Coronary artery (tissue), 2 donors: ENCODE measurements around the gene KLF9.
"Not testable (repeated sequence)": the region's sequence is repeated elsewhere in the genome, so short reads cannot be mapped to it uniquely, and the experiment has no call there.

ENCODE experiments used
- DNase-seq: peaks from one replicate; pipeline ENCODE4 v3.0.0-alpha.2; 2017; ENCODE audit warnings: low spot score
- H3K27ac ChIP-seq, 2 donors: fragments of 200-600 bp; sonication (generic); one replicate each; pipeline ENCODE4 v1.5.1; 2016 to 2019
- H3K4me3 ChIP-seq: fragments of 200-600 bp; sonication (generic); 2 replicates; pipeline ENCODE4 v1.5.1; 2016; ENCODE audit warnings: mild to moderate bottlenecking, moderate library complexity
- CTCF ChIP-seq: fragments of 200-600 bp; sonication (generic); IDR thresholded peaks from one replicate; pipeline ENCODE4 v1.5.1; 2019; ENCODE audit warnings: antibody characterized with exemption

KLF9 gene

GRCh38 chr9:70406434-70406862 is 8.0 kb downstream of the KLF9 start:
- no peak for DNase-seq
- peak overlapping the region; percentile 62 for H3K4me3 ChIP-seq
- peak overlapping the region; percentile 16 to 81 for H3K27ac ChIP-seq
- no peak for TF ChIP-seq CTCF

- no peak for TF ChIP-seq CTCF
- no peak for DNase-seq
- peak overlapping the region; percentile 28 to 81 for H3K27ac ChIP-seq
- peak overlapping the region; percentile 62 for H3K4me3 ChIP-seq
Measured at GRCh38 chr9:70405808-70406433, 8.5 kb downstream of the KLF9 start.

GRCh38 chr9:70404261-70404660 is 10.2 kb downstream of the KLF9 start:
- Histone ChIP-seq H3K4me3 (peak overlapping the region; percentile 56), H3K27ac (peak overlapping the region; percentile 57 to 72)
- no peak for TF ChIP-seq CTCF
- no peak for DNase-seq

GRCh38 chr9:70403618-70404025 is 10.8 kb downstream of the KLF9 start:
- Histone ChIP-seq H3K27ac (peak overlapping the region; percentile 57 to 72), H3K4me3 (peak overlapping the region; percentile 56)
- TF ChIP-seq CTCF, result no peak
- DNase-seq, result no peak

GRCh38 chr9:70403166-70403565 is 11.3 kb downstream of the KLF9 start:
- Histone ChIP-seq H3K27ac (peak overlapping the region; percentile 57 to 72), H3K4me3 (peak overlapping the region; percentile 56)
- TF ChIP-seq CTCF, result no peak
- no peak for DNase-seq

GRCh38 chr9:70402213-70402612 is 12.2 kb downstream of the KLF9 start:
- H3K27ac ChIP-seq, result no peak overlapping the region
- no peak for DNase-seq
- TF ChIP-seq CTCF, result no peak
- no peak overlapping the region for H3K4me3 ChIP-seq

- not testable (repeated sequence) for DNase-seq, H3K4me3 ChIP-seq
- H3K27ac ChIP-seq, result peak overlapping the region in 1 of 2 donors; percentile 9
Measured at GRCh38 chr9:70401241-70401640, 13.2 kb downstream of the KLF9 start.
